ENCODE results near the gene MN1.

The MN1 gene

GRCh38 chr22:27780161-27780575 lies 21.4 kb downstream of the MN1 start:
- DNase-seq, result no peak

GRCh38 chr22:27779643-27780042 lies 21.9 kb downstream of the MN1 start:
- DNase-seq, result no peak

DNA sequence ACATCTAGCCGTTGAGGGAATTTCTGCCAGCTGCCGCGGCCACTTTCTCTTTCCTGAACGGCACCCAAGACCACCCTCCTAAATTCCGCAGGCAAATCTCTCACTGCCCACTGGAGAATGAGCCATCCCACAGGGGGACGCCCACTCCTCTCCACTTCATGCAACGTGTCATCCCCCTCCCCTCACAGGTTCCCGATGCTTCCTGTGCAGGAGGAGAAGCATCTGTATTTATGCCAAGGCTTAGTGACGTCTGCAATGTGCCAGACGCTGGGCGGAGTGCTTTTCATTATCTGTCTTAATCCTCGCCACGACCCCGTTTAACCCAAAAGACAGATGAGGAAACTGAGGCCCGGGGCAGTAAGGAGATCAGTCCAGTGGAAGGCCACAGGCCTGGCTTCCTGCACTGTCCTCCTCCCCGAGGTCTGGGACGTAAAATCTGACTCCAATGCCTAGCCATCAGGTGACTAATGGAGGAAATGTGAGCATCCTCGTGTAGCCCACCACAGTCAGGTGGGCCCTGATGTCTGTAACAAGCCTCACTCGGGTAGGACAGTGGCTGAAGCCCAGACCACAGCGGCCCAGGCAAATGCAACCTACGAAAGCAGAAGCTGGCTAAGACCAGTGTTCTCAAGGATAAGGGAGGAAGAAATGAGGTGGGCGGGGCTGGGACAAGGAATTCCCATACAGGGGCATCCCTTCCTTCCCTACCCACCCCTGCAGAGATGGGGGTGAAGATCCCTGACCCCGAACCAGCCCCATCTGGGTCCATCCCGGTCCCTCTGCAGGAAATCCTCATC lies 23.1 kb downstream of the MN1 start:
- no peak for DNase-seq

- DNase-seq, result no peak
Observed at GRCh38 chr22:27777128-27777527, 24.4 kb downstream of the MN1 start.

GRCh38 chr22:27776650-27776958 lies 25.0 kb downstream of the MN1 start:
- DNase-seq, result no peak

DNA sequence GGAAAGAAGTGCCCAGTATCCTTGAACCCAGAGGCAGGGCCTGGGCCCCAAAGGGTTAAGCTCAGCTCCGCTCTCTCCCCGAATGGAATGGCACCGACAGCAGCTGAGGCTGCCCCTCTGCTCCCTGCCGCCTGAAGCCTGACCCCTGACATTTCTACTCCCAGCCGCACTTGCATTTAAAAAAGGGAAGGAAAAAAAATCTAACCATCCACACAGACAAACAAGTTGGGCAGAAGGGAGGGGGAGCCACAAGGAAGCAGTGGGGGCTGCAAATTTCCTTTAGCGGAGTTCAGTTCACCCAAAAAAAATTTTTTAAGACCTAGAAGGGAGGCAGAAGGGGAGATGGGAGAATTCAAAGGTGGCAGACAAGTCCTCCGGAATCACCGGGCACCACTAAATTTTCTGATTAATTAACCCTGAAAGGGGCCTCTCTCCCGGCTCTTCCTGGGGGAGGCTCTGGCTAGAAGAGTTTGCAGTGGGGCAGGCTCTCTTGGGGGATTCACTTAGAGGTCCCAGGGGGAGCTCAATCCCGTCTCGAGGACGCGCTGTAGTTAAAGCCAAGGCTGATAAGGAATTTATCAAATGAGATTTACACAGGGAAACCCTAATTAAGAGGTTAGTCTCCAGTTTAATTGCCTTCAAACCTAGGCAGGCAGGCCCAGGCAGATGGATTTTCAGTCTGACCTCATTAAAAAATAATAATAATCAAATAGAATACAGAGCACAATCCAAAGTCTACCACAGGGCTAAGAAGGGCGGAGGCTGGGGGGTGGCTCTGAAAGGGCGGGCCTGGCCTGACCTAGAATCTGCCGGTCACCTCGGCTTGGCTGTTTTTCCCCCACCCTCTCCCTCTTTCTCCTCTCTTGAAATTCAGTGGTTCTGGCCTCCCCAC lies 25.6 kb downstream of the MN1 start:
- DNase-seq, result no peak

DNA sequence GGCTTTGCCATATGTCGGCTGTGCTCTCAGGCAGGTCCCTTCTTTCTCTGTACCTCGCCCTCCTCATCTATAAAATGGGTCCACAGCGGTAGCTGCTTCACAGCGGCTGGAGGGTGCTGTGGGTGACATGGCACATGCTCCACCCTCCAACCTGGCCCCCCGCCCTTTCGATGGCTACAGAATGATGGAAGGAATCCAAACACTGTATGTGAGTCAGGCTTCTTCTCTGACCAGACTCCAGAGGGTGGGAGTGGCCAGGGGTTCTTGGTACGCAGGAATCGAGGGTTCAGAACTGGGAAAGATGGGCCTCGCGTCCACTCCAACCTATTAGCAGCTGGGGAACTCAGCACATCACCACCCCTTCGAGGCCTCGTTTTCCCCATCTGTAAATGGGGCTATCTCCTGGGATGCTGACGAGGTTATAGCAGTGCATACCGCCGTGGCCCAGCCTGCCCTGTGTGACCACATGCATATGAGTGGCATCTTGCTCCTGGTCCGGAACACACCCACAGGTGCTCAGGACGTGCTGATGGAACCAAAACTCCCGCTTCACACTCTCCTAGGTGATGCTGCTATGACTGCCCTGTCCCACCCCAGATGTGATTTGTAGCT lies 26.4 kb downstream of the MN1 start:
- DNase-seq, result no peak

DNA sequence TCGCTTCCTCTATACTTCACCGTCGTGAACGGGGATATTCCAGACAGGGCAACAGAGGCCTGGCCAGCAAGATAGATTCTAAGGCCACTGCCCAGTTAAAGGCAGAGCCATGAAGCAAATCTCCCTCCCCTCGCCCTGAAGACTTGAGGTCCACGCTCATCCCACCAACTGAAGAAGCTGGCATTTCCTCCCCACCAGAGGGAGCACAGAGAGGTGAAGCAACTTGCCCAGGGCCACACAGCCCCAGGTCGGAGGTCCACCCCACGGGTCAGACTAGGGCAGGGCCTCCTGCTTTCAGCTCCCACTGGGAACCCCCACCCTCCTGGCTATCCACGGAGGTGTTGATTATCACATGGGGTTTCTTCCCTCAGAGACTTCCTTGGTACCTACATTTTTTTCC lies 27.4 kb downstream of the MN1 start:
- DNase-seq, result no peak

- DNase-seq, result no peak
Observed at GRCh38 chr22:27772984-27773498, 28.5 kb downstream of the MN1 start.

- no peak for DNase-seq
Observed at GRCh38 chr22:27772081-27772983, 29.2 kb downstream of the MN1 start.

GRCh38 chr22:27771637-27772036 lies 29.9 kb downstream of the MN1 start:
- no peak for DNase-seq

GRCh38 chr22:27769012-27769411 lies 32.5 kb downstream of the MN1 start:
- no peak for DNase-seq

DNA sequence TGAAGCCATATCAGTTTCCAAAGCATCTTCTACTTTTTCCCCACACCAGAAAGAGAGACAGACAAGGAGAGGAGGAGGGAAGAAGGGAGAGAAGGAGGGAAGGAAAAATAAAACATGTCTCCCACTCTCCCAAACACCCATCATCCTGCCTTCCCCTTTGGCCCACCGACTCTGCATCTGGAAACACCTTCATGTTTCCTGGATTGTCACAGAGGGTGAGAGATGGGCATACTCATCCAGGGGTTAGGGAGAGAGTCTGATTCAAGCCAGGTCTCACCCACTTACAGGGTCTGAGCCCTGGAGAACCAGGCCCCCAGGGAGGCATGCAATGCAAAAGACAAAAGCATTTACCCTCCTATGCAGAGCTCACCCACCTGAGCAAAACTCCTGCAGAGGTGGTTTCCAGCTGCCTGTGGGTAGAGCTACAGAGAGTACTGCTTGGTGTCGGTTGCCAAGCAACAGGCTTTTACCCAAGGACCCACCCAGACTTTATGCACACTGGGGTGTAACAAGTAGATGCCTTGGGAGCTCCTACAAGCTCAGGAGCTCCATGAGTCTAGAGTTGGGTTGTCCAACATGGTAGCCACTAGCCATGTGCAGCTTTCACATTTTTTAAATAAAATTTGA lies 33.4 kb downstream of the MN1 start:
- DNase-seq, result no peak

GRCh38 chr22:27766679-27767078 lies 34.9 kb downstream of the MN1 start:
- no peak for DNase-seq

- DNase-seq, result no peak
Observed at GRCh38 chr22:27765706-27766291, 35.8 kb downstream of the MN1 start.

GRCh38 chr22:27764722-27765236 lies 36.8 kb downstream of the MN1 start:
- no peak for DNase-seq

DNA sequence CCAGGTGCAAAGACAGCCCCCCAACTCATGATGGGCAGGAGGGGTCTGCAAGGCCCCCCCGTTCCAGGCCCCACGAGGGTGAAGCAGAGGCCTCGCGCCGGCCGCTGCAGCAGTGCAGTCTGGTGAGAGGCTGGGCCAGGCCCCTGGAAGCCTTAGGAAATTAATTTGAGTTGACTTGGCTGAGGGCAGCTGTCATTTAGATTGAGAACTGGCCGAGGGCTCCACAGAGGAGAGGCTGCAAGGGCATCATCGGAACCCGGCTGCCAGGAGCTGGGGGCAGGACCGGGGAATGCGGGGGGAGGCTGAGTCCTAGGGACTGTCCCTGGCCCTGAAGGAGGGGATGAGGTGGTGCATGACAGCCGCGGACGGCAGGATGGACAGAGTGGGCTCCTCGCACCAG lies 39.9 kb downstream of the MN1 start:
- no peak for DNase-seq

- no peak for DNase-seq
Observed at GRCh38 chr22:27761000-27761399, 40.6 kb downstream of the MN1 start.

DNA sequence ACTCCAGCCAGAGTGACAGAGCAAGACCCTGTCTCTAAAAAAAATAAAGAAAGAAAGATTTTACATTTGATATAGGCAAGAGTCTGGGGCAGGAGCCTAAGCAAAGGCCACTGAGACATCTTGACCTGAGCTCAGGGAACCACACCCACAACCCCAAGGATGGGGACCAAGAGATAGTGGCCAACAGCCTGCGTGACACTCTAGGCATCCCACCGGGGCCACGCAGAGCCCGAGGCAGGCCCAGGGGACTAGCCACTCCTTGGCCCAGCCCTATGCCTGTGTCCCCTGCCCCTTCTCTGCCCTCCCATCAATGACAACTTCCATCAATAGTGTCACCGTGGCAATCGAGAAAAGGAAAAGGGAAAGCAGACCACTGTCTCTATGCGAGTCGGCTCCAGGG lies 41.1 kb downstream of the MN1 start:
- no peak for DNase-seq

- no peak for DNase-seq
Observed at GRCh38 chr22:27757928-27758525, 43.5 kb downstream of the MN1 start.

GRCh38 chr22:27756212-27756660 lies 45.3 kb downstream of the MN1 start:
- DNase-seq, result no peak

Measured in activated CD4-positive, alpha-beta T cell treated with anti-CD3 and anti-CD28 coated beads for 1 hour (primary cell).